Mucosa of gallbladder (tissue), 1 donor: ENCODE data around the gene TNS2. TPM values are rescaled to one million over a fixed set of nuclear protein-coding genes. Genes with fewer than 3 reads are reported as not detected.
"Not testable (repeated sequence)": the region's sequence is repeated elsewhere in the genome, so short reads cannot be mapped to it uniquely, and the experiment has no call there.

Experiments used
- DNase-seq: peaks from one replicate; pipeline ENCODE4 v3.0.0-alpha.2; 2020; ENCODE audit warnings: low spot score
- total RNA-seq: library from RNA; stranded (reverse); gene quantifications from one replicate; pipeline ENCODE4 v1.2.1, GENCODE V29; 2021
- donor health status: DM: no; HTN: no; CAD: no.

Gene TNS2, protein sequence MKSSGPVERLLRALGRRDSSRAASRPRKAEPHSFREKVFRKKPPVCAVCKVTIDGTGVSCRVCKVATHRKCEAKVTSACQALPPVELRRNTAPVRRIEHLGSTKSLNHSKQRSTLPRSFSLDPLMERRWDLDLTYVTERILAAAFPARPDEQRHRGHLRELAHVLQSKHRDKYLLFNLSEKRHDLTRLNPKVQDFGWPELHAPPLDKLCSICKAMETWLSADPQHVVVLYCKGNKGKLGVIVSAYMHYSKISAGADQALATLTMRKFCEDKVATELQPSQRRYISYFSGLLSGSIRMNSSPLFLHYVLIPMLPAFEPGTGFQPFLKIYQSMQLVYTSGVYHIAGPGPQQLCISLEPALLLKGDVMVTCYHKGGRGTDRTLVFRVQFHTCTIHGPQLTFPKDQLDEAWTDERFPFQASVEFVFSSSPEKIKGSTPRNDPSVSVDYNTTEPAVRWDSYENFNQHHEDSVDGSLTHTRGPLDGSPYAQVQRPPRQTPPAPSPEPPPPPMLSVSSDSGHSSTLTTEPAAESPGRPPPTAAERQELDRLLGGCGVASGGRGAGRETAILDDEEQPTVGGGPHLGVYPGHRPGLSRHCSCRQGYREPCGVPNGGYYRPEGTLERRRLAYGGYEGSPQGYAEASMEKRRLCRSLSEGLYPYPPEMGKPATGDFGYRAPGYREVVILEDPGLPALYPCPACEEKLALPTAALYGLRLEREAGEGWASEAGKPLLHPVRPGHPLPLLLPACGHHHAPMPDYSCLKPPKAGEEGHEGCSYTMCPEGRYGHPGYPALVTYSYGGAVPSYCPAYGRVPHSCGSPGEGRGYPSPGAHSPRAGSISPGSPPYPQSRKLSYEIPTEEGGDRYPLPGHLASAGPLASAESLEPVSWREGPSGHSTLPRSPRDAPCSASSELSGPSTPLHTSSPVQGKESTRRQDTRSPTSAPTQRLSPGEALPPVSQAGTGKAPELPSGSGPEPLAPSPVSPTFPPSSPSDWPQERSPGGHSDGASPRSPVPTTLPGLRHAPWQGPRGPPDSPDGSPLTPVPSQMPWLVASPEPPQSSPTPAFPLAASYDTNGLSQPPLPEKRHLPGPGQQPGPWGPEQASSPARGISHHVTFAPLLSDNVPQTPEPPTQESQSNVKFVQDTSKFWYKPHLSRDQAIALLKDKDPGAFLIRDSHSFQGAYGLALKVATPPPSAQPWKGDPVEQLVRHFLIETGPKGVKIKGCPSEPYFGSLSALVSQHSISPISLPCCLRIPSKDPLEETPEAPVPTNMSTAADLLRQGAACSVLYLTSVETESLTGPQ (N-terminal part only)
- 124 TPM for total RNA-seq

DNA sequence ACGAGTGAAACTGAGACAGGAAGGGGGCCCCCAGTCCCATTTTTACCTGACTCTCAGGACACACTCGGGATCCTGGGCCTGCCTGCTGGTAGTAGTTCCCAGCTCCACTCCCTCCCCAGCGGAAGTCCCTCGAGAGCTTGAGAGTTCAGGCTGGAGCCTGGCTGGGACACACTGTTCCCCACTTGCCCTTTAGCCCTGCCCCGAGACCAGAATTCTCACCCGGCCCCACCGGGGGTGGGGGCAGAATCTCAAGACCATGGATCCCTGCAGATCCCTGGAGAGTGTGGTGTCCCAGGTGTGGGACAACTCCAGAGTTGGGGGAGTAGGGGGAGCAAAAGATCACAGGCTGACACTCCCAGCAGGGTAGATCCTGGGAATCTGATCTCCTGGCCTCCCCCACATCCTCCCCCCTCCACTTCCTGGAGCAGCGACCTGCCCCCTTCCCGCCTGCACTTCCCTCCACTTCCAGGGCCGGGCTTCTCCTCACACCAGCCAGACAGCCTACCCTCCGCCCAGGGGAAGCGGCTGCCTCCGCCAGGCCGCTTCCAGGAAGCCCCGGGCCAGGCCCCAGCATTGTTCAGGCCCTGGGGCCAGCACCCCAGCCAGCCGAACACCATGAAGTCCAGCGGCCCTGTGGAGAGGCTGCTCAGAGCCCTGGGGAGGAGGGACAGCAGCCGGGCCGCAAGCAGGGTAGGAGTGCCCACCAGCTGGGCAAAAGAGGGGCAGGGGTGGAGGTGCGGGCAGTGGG lies at the start of gene TNS2:
Gene TNS2, plus strand, starts transcription at position 495 of the 748 bp plus-strand sequence. Its CDS starts 121 bp downstream, at position 616.
- DNase-seq, result peak; percentile 53

DNA sequence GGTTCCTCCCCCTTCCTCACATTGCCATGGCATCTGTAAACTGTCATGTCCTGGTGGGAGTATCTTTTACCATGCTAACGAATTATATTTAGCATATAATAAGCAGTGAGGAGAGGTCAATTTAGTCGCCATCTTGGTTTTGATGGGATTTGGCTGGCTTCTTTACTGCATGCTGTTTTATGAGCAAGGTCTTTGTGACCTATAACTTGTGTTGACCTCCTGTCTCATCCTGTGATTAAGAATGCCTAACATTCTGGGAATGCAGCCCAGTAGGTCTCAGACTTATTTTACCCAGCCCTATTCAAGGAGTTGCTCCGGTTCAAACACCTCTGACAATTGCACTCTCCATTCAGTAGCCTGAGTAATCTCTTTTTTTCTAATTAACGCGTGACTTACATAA lies 45.7 kb upstream of the TNS2 start:
- no peak for DNase-seq

DNA sequence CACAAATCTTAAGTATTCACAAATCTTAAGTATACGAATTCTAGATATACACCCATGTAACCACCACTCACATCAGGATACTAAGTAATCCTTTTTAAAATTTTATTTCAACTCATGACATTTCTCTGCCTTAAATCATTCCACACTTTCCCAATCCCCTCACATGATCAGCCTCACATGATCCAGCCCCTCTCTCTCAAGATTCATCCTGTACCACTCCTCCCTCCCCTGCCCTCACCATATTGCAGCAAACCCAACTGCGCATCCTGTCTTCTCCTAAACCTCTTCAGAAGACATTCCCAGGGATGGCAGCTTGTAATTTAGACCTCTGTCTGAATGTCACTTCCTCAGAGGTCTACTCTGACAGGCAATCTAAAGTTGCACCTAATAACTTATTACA lies 45.3 kb upstream of the TNS2 start:
- no peak for DNase-seq

DNA sequence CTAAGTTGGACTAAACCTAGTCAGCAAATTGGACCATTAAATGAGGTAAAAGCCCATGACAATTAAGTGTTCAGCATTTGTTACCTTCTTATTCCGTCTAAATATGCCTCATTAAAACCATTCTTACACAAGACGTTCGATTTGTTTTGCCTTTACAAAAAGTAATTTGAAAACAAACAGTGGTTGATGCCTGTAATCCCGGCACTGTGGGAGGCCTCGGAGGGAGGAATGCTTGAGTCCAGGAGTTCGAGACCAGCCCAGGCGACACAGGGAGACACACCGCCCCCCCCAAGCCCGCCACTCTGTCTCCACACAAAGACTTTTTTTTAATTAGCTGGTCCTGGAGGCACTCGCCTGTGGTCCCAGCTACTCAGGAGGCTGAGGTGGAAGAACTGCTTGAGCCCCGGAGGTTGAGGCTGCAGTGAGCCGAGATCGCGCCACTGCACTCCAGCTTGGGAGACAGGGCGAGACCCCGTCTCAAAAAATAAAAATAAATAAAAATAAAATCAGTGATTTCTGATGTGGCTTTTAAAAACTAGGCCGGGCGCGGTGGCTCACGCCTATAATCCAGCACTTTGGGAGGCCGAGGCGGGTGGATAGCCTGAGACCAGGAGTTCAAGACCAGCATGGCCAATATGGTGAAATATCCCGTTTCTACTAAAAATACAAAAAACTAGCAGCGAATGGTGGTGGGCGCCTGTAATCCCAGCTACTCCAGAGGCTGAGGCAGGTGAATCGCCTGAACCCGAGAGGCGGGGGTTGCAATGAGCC lies 44.5 kb upstream of the TNS2 start:
- DNase-seq, result peak; percentile 17

DNA sequence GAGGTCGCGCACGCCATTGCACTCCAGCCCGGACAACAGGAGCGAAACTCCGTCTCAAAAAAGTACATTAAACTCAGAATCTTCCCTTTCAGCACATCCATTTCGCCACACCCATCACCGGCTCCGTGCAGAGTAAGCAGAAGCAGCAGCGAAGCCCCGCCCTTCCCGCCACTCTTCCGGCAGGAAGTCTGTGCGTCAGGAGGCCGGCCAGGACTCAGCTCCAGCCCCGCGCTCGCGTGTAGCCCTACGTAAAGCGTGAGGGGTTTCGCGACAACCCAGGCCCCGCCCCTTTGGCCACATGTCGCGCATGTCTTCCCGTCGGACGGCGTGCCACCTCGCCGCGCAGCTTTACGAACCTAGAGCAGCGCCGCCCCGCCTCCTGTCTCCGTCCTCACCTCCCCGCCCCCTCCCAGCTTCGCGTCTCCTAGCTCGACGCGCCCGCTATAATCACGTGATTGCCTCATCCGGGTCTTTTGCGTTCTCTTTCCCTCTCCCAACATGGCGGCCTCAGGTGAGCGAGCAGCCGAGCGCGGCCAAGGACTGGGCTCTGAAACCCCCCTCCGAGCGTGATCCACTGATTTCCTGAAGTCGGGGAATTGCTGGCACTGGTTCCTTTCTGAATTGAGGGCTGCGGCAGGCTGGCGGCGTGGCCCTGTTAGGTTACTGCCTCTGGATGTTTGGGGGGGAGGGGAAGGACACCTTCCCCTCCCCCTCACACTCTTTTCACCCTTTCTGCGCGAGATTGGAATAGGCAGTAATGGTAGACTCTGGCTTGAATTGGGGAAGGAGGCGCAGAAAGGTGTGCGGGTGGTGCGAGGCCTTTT lies 43.7 kb upstream of the TNS2 start, which contains the start of gene EIF4B:
Gene EIF4B, plus strand, starts transcription at position 471 of the 824 bp plus-strand sequence. Its CDS starts 28 bp downstream, at position 499.
- DNase-seq, result peak; percentile 100

DNA sequence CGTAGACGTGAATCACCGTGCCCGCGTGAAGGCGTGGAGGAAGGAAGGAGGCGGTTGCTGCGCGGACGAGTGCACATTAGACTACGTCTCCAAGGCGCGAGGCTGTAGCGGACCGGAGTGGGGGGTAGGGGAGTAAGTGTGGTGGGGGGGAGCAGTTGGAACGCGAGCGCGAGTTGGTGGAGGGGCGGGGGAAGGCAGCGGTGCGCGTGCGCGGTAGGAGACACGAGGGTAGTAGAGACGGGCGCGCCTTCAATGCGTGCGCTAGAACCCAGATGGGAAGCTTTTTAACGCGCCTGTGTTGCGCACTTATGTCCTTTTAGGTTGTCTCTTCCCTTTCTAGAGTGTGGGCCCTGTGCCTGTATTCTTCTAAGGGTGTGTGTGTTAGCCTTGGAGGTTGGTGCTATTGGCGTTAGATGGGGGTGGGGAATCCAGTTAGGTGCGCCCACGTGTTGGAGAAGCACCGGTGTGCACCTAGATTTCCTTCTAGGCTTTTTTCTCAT lies 43.0 kb upstream of the TNS2 start:
- peak; percentile 72 for DNase-seq

DNA sequence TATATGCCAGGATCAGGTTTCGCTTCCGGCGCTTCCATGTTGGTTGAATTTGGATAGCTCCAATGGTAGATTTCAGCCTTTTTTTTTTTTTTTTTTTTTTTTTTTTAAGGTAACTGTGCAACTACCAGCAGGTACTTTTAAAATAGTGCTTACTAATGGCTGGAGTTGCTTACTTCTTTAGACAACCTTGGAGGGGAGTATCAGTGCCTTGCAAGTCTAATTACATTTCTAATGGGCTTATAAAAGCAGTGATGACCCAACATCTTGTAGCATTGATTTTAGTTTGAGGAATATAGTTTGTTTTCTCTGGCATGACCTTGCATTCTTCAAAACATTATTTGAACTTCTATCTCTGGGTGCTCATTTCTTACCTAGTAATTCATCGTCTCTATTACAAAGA lies 42.5 kb upstream of the TNS2 start:
- DNase-seq, result no peak

DNA sequence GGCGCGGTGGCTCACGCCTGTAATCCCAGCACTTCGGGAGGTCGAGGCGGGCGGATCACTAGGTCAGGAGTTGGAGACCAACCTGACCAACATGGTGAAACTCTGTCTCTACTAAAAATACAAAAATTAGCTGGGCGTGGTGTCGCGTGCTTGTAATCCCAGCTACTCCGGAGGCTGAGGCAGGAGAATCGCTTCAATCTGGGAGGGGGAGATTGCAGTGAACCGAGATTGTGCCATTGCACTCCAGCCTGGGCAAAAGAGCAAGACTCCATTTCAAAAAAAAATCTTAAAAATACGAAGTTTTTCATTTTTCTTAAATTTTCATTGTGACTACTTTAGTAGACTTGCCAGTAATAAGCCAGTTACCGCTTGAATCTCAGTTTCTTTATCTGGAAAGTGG lies 41.1 kb upstream of the TNS2 start:
- not testable (repeated sequence) for DNase-seq

DNA sequence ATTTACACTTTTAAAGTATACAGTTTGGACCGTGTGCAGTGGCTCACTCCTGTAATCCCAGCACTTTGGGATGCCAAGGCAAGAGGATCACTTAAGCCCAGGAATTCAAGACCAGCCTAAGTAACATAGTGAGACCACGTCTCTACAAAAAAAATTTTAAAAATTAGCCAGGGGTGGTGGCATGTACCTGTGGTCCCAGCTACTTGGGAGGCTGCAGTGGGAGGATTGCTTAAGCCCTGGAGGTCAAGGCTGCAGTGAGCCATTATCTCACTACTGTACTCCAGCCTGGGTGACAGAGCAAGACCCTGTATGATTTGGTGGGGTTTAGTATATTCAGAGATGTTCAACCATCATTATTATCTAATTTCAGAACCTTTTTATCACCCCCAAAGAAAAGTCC lies 38.9 kb upstream of the TNS2 start:
- no peak for DNase-seq

DNA sequence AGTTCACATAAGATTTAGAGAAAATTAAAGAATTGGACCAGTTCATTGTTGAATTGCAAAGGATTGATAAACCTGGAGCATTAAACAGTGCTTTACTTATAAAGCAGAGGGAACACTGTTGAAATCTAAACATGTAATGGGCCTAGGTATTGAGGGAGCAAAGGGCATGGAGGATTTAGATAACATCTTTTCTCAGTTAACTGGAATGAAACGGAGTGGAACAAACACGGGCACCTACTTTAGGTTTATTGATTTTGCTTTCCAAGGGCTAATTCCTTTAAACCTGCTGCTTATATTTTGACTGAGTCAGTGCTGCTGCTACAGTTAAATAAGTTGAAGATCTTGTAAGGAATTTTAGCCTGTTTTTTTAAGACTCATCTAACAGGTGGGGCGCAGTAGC lies 38.0 kb upstream of the TNS2 start:
- DNase-seq, result no peak

DNA sequence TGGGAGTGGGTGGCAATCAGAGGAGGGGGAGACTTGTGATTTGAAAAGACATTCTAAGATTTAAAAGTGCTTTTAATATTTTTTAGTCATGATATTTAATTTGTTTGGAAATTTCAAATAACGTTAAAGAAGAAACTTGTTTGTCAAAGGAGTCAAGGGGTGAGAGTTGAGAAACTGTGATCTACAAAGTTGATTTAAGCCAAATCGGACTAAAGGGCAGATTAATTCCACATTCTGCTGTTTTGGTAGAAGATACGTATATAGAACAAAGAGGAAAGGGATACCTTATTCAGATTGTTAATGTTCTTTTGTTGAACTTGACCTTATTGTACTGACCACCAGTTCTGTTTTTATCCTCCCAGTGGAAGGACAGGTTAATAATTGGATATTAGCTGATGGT lies 36.9 kb upstream of the TNS2 start:
- no peak for DNase-seq

DNA sequence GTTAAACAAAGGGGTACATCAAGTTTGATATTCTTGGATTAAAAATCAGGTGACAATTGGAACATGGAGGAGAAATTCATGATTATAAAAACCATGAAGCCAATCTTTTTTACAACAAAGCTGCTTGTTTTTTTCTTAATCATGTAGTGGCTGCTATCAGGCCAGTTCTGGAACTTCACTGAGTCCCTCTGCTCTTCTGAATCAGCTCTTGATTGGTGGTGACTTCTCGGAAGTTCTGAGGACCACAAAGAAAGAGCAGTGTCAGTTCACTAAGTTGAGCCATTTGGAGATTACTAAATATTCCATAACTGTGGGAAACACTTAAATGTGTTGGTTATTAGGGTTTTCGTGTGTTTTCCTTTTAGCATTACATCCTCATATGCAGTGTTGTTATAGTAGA lies 35.2 kb upstream of the TNS2 start:
- no peak for DNase-seq

DNA sequence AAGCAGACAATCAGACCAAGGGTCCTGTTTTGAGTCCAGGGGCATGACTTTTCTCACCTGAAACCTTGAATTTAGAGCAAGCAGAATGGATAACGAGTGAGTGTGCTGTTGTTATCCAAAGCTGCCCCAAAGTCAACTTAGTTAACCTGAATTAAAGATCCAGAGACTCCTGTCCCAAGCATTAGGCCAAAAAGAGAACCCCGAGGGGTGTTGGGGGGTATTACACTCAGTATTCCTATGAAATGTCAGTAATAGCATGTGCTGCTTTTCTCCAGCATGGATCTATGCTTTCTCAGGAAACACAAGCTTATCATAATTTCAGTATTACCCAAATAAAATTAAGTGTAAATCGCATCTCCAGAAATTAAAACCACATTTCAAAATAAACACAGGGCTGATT lies 24.6 kb upstream of the TNS2 start:
- DNase-seq, result no peak

DNA sequence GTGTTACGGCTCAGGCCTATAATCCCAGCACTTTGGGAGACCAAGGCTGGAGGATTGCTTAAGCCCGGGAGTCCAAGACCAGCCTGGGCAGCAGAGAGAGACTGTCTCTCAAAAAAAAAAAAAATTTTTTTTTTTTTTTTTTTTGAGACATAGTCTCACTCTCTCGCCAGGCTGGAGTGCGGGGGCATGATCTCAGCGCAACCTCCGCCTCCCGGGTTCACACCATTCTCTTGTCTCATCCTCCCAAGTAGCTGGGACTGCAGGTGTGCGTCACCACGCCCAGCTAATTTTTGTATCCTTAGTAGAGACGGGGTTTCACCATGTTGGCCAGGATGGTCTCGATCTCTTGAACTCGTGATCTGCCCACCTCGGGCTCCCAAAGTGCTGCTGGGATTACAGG lies 22.9 kb upstream of the TNS2 start:
- DNase-seq, result not testable (repeated sequence)

DNA sequence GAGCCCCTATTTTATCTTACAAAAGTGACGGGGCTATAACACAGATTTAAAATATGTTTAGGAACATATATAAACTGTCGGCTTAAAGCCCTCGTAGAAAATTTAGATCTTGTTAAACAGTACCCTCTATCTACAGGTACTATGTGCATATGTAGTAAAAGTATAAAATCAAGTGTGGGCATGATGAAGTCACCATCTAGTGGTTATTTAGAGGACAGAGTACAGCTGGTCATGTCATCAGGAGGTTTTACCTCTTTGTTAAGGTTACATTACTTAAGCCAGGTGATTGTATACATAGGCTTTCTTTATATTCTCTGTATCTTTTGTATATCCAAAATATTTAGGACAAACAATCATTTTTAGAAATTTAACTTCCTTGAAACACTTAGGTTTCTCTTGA lies 18.2 kb upstream of the TNS2 start:
- no peak for DNase-seq

DNA sequence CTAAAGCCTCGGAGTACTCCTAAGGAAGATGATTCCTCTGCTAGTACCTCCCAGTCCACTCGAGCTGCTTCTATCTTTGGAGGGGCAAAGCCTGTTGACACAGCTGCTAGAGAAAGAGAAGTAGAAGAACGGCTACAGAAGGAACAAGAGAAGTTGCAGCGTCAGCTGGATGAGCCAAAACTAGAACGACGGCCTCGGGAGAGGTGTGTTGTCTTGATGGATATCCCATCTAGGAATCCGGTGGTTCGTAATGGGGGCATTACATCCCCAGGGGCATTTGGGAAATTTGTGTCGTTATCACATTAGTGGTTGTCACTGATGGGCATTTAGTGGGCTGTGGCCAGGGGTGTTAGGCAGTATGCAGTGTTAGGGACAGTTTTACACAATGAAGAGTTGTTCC lies 16.0 kb upstream of the TNS2 start:
- DNase-seq, result not testable (repeated sequence)

DNA sequence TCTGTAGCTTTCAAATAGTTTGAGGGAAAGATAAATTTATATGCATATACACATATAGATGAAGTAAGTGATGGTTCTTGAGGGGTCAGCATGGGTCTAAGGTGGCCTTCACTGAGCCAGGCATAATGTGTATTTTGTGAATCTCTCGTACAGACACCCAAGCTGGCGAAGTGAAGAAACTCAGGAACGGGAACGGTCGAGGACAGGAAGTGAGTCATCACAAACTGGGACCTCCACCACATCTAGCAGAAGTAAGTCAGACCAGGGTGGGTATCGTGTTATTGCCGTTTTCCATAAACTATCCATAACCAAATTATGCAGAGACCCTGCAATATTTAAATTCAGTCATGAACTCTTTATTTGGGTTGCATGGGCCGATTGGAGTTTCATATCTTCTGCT lies 15.4 kb upstream of the TNS2 start:
- no peak for DNase-seq

DNA sequence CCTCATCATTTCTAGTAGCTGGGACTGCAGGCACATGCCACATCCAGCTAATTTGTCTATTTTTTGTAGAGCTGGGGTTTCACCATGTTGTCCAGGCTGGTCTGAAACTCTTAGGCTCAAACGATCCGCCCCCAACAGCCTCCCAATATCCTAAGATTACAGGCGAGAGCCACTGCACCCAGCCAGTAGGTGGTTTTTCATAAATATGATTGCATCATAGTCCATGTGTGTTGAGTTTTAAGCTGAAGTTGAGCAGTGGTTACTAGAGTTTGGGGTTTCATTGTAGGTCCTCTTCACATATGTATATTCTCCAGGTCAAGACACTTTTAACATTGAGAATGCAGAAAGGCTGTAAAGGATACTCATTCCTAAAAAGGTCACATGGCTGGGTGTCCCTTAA lies 13.1 kb upstream of the TNS2 start:
- no peak for DNase-seq

DNA sequence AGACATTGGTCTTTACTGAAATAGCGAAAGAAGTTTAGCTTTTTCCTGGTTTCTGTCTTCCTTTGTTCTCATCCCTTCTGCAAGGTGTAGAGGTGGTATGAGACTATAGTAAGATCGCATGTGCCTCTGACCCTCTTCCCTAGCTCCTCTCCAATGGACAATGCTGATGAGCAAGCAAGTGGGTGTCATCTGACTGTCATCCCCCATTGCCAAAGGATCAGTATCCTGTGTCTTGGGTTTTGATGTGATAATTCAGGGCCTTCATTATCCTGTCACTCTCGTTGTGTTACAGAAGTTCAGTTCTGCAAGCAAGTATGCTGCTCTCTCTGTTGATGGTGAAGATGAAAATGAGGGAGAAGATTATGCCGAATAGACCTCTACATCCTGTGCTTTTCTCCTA lies 10.0 kb upstream of the TNS2 start:
- no peak for DNase-seq
